Lung microvascular endothelial cell (primary cell): Measurements from ENCODE around the gene RABL2A. TPM values are rescaled to one million over a fixed set of nuclear protein-coding genes. Genes with fewer than 3 reads are reported as not detected.
"Not testable (repeated sequence)": the region's sequence is repeated elsewhere in the genome, so short reads cannot be mapped to it uniquely, and the experiment has no call there.

Experiments used
- DNase-seq, 2 donors: peaks; one replicate each; pipeline versions ENCODE4 v3.0.0 to v3.0.0-alpha.2; 2010; ENCODE audit warnings: low read depth in 2 of 2
- total RNA-seq: library from RNA; depleted of rRNA; stranded (reverse); fragments of >200 nt; gene quantifications from 2 replicates; pipeline ENCODE4 v1.2.1, GENCODE V29; 2014

The RABL2A gene
- total RNA-seq, 1 donor from 2014 or later: 4.8 TPM

GRCh38 chr2:113679457-113679856 lies 52.4 kb downstream of the RABL2A start:
- DNase-seq: no peak

GRCh38 chr2:113685471-113685870 lies 58.4 kb downstream of the RABL2A start:
- DNase-seq: no peak

GRCh38 chr2:113686537-113686936 lies 59.5 kb downstream of the RABL2A start:
- DNase-seq: no peak

- not testable (repeated sequence) for DNase-seq
Measured at GRCh38 chr2:113690871-113691270, 63.8 kb downstream of the RABL2A start.

Other genes starting within 250 kb of the RABL2A start
- 15.5 and 21.8 TPM in 2 replicates for gene ZNG1B, start 189.6 kb upstream of the RABL2A start, total RNA-seq
- under 0.01 TPM in 2 replicates for gene FOXD4L1, start 128.6 kb upstream of the RABL2A start, total RNA-seq
- 89.8 and 148 TPM in 2 replicates for gene SLC35F5, start 129.4 kb downstream of the RABL2A start, total RNA-seq